Right lung (tissue), 5 donors: ENCODE data around the gene GPR25. TPM values are rescaled to one million over a fixed set of nuclear protein-coding genes. Genes with fewer than 3 reads are reported as not detected.

ENCODE experiments used
- DNase-seq, 2 donors: peaks; one replicate each; pipeline ENCODE4 v3.0.0-alpha.2; 2013
- polyA plus RNA-seq, 5 donors: library from polyadenylated mRNA; unstranded; fragments of 120-200 nt; gene quantifications; one replicate each; pipeline versions ENCODE4 v1.2.1 to v1.2.3, GENCODE V29; 2013; ENCODE audit warnings: inconsistent platforms in 1 of 5, low replicate concordance in 1 of 5; ENCODE audit not compliant: insufficient read length in 5 of 5, insufficient read depth in 1 of 5

Gene GPR25
- polyA plus RNA-seq, 5 donors = not detected

DNA sequence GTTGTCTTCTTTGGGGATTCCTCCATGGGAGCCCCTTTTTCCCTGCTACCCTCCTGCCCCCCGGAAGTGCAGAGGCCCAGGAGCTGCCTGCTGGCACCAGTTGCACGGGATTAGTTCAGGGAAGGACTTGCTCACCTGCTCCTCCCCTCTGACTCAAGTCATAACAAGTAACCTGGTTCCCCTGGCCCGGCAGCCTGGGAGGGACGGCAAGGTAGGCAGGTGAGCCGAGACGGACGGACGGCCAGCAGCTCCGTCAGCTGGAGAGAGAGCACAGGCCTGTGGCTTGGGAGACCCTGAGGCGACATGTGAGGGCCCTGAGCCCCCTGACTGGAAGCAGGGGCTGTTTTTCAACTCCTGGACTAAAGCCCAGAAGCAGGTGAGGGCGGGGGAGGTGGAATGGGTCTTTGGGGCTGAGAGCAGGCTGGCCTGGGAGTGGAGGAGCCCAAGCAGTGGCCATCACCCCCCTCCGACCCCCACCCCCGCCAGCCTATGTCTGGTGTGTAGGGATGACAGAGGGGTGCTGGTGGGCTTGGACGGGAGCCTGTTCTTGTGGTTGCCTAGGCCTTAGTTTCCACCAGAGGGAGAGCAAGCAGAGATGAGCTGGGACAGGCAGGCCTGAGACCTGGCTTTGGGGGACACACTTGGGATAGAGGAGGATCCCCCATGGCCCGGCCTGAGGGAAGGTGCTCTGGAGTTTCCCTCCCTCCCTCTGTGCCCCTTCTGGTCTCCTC lies 22.1 kb downstream of the GPR25 start, which contains the start of gene INAVA:
INAVA (plus strand) TSS at position 189 of the 731 bp plus-strand sequence. CDS start 3,501 bp downstream, outside the sequence.
- peak in 1 of 2 donors; percentile 44 for DNase-seq

DNA sequence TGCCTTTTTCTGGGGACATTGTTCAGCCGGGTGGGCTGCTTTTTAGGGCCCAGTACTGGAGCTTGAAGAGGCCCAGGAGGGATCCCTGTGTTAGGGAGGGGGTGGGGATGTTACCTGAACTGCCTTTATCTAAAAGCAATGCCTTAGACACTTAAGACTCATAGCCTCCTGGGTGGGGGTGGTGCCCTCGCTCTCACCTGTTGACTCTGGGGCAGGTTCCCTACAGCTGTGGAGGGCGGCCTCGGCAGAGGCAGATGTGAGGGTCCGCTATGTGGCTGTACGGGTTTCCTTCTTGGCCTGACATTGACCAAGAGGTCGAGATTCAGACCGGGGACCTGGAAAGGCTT lies 22.6 kb downstream of the GPR25 start:
- DNase-seq = no peak

DNA sequence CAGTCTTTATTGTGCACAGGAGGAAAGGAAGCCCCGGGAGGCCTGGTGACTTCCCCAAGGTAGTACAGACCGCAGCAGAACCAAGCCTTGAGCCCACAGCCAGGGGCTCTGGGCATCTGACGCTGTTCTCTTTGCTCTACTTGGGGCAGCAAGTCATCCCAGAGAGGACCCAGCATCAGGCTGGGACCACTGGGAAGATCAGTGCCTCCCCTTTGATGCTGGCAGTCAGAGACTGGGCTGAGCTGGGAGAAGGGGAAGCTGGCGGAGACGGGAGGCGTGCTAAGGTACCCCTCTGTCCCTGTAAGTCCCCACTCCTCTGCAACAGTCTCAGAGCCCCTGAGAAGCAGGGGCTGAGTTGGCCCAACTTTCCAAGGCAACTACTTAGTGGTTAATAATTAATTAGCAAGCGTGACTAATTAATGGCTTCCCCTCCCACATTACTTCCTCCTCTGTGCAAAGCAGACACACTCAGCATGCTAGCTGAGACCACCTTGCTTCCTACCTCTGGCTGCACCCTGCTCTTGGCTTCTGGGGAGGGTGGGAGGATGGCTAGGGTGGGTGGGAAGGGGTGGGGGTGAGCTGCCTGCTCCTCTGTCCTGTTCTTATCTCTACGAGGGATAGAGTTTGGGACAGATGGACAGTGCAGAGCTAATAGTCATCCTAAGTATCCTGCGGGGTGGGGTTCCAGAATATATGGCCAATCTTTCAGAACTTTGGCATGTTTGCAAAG lies 23.2 kb downstream of the GPR25 start:
- DNase-seq = no peak

- DNase-seq = no peak
These were observed 23.9 kb downstream of the GPR25 start for GRCh38 chr1:200896531-200897196.

GRCh38 chr1:200897259-200897658 lies 24.5 kb downstream of the GPR25 start:
- no peak for DNase-seq

DNA sequence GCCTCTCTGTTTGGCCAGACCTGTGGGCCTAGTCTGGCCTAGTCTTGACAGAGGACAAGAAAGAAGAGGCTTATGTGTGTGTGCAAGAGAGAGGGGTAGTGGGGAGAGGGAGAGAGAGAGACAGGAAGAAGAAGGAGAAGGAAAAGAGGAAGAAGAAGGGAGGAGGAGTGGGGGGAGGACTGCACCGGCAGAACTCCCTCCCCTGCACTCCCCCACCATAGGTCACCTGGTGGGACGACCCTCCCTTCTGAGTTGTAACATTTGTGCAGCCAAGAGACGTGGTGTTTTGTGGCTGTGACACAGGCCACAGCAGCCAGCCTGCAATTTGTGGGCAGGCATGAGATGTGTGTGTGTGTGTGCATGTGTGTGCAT lies 26.2 kb downstream of the GPR25 start:
- DNase-seq = no peak

- no peak for DNase-seq
These were observed 26.7 kb downstream of the GPR25 start for GRCh38 chr1:200899451-200899915.

DNA sequence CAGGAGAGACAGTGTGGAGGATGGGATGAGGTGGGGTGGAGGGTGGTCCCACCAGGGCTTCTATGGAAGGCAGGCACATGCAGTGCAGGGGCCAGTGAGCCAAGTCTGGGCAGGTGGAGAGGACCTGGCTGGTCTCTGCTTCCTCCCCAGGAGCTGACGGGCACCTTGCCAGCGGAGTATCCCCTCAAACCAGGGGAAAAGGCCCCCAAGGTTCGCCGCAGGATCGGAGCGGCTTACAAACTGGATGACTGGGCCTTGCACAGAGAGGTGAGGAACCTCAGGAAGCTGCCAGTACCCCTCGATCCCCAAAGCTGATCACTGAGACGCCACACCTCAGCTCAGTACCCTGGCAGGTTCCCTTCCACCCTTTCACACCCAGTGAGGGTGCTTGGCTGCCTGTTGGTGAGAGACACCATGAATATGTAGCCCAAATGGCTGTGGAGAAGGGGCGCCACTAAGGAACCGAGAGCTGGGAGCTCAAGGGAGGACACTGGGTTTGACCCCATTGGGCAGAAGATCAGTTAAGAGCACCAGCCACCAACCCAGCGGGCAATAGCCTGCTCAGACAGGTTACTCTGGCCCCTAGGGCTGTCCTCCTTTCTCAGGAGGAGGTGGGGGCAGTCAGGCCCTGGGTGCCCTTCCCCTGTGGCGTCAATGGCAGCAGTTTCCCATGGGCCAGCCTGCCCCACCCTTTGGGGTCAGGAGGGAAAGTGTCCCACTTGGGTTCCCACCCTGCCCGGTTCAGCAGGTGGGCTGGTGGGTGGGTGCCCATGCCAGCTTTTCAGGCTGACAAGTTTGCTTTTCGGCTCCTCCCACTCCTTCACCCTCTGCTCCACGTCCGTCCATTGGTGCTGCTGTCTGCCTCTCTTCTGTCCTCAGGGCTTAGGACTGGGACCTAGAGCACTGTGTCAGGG lies 27.4 kb downstream of the GPR25 start:
- DNase-seq = no peak

- no peak for DNase-seq
These were observed 28.1 kb downstream of the GPR25 start for GRCh38 chr1:200900877-200901276.

DNA sequence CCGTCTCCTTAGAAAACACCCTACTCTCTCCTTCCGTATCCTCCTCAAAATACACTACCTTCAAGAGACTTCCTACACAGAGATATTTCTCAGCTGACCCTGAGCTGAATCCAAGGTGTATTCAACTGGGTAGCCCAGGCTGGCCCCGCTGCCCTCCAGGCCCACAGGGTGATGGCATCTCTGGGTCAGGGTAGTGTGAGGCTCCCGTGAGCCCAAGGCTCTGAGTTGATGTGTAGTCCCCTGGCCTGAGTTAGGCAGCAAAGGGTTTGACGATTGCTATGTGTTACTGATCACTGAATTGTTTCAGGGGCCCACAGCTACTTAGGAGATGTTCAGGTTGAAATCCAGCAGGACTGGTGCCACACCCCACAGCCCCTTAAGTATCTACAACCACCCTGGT lies 28.6 kb downstream of the GPR25 start:
- DNase-seq = no peak

GRCh38 chr1:200901796-200902444 lies 29.1 kb downstream of the GPR25 start:
- no peak for DNase-seq

DNA sequence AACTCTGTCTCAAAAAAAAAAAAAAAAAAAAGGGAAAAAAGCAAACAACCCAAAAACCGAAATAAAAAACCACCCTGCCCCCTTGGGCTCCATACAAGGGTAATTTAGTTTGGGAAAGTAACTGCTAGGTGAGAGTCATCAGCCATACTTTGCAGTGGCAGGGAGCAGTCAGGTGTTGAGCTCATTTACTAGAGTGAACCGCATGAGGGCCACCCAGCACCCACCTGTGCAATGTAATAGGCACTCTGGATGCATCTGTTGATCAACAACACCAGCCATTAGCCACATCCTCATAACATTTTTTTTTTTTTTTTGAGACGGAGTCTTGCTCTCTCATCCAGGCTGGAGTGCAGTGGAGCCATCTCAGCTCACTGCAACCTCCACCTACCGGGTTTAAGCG lies 31.0 kb downstream of the GPR25 start:
- DNase-seq = no peak

DNA sequence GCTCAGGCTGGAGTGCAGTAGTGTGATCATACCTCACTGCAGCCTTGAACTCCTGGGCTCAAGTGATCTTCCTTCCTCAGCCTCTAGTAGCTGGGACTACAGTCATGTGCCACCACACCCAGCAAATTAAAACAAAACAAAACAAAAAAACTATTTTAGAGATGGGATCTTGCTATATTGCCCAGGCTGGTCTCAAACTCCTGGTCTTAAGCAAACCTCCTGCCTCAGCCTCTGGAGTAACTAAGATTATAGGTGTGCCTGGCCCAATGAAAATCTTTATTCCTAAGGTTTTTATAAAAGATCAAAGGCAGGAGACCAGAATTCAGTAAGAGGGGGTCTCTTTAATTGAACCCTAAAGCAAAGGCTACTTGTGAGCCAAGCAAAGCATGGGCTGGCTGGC lies 32.0 kb downstream of the GPR25 start:
- no peak for DNase-seq

DNA sequence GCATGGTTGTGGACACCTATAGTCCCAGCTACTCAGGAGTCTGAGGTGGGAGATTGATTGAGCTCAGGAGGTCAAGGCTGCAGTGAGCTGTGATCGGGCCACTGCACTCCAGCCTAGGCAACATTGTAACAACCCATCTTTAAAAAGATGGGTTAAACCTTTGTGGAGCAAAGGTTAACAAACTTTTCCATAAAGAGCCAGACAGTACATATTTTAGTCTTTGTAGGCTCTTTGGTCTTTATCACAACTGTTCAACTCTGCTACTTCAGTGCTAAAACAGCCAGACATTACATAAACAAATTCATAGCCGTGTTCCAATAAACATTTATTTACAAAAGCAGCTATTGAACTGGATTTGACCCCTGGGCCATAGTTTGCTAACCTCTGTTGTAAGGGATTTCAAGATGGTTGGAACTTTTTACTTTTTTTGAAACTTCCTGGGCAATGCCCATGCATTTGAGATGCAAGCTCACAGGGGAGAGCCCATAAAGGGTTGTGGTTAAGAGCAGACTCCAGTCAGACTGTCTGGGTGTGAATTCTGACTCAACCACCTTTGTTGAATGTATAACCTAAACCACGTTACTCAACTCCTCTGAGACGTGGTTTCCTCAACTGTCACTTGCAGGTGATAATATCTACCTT lies 32.8 kb downstream of the GPR25 start:
- no peak for DNase-seq

DNA sequence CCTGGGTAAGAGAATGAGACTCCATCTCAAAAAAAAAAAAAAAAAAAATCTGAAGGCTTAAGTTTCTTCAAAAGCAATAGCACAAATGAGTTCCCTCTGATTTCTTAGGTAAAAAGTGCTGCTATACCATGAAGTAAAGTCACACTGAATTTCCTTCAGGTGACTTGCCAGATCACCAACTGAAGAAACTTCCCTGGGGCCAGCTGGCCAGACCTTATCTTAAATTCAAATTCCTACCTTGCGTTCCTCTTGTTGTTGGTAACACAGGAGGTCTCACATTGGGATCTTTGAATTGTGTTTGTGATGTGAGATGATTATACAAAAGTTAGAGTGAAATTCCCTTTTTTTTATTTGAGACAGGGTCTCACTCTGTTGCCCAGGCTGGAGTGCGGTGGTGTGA lies 33.7 kb downstream of the GPR25 start:
- no peak for DNase-seq

- no peak for DNase-seq
These were observed 34.9 kb downstream of the GPR25 start for GRCh38 chr1:200907611-200908097.

DNA sequence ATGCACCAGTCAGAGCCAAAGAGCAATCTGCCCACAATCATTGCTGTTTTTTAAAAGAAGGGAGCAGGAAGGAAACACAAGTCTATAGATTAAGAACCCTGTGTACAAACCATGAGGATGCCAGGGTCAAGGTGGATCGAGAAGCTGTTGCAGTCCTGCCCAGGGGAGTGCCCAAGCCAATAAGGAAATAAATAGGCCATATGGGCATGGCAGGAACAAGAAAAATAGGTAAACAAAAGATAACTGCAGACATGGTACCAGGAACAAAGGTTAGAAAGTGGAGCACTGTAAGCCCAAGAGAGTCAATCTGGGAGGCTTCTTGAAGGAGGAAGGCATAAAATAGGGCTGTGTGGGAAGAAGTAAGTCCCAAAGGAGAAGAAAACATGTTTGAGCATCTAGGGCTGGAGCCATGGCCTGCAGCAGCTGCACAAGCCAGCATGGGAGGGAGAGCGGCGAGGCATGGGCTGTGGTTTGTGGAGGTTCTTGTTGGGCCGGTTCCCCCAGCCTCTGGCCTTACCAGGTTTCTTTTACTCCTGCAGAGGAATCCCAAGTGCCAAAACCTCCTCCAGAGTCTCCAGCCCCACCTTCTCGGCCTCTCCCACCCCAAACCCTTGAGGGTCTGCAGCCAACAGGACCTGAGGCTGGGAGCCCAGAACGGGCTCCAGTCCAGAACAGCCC lies 35.5 kb downstream of the GPR25 start:
- no peak for DNase-seq

- DNase-seq = no peak
These were observed 36.3 kb downstream of the GPR25 start for GRCh38 chr1:200909071-200909470.

DNA sequence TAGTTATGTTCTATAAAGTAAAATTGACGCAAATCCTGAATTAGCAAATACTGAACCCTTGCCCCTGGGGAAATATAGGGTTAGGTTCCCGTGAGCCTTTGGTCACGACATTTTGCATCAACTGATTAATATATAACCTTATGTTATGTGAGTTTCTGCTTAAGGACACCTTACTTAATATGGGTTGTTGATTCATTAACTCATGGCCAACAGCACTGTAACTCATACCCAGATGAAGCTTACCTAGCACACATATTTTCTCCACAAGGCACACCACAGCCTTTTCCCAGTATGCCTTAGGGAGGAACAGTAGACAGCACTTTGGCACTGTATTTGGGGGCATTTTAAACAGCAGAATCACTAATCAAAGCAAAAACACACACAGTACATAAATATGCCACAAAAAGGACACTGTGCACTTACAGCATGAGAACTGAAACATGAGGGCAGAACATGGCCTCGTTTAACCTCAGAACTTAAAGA lies 37.0 kb downstream of the GPR25 start:
- DNase-seq = no peak

DNA sequence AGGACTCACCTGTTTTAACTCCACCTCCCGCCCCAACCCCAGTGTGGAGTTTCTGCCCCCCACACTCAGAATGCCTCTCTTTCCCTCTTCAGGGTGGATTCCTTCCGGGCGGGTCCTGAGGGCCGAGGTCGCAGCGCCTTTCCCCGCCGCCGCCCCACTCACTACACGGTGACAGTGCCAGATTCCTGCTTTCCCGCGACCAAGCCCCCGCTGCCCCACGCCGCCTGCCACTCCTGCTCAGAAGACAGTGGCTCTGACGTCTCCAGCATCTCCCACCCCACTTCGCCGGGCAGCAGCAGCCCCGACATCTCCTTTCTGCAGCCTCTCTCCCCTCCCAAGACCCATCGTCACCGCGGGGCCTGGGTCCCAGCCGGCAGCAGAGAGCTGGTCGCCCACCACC lies 38.6 kb downstream of the GPR25 start:
- DNase-seq = no peak
